GM19043 (cell line): ENCODE results near the gene SH3YL1.

Source experiments
- ATAC-seq: cut with Tn5 transposase; IDR thresholded peaks from one replicate; pipeline ENCODE4 v1.9.1; 2021; ENCODE audit warnings: low read depth; ENCODE audit not compliant: unreplicated experiment

SH3YL1 gene

GRCh38 chr2:263774-264492 is at the start of gene SH3YL1:
TSS of gene SH3YL1 (minus strand) at chr2:264032. CDS start at chr2:263984, 48 bp downstream.
- no peak for ATAC-seq

GRCh38 chr2:310994-311393 is 47.2 kb upstream of the SH3YL1 start:
- ATAC-seq, result no peak

GRCh38 chr2:309954-310510 is 46.2 kb upstream of the SH3YL1 start:
- no peak for ATAC-seq

- ATAC-seq, result no peak
These were observed 45.5 kb upstream of the SH3YL1 start for GRCh38 chr2:309148-309953.

GRCh38 chr2:305366-305765 is 41.5 kb upstream of the SH3YL1 start:
- no peak for ATAC-seq

- no peak for ATAC-seq
These were observed 32.5 kb upstream of the SH3YL1 start for GRCh38 chr2:296354-296753.

- no peak for ATAC-seq
These were observed 31.3 kb upstream of the SH3YL1 start for GRCh38 chr2:295090-295489.

GRCh38 chr2:290090-290722 is 26.4 kb upstream of the SH3YL1 start:
- ATAC-seq, result no peak

- no peak for ATAC-seq
These were observed 25.7 kb upstream of the SH3YL1 start for GRCh38 chr2:289362-290089.

GRCh38 chr2:288758-289361 is 25.0 kb upstream of the SH3YL1 start:
- no peak for ATAC-seq

GRCh38 chr2:287911-288757 is 24.3 kb upstream of the SH3YL1 start, which contains the start of gene ALKAL2:
TSS of gene ALKAL2 (minus strand) at chr2:288091. CDS start at chr2:287835, 256 bp downstream.
- ATAC-seq, result no peak

- ATAC-seq, result no peak
These were observed 23.6 kb upstream of the SH3YL1 start for GRCh38 chr2:287471-287885.

- ATAC-seq, result no peak
These were observed 23.1 kb upstream of the SH3YL1 start for GRCh38 chr2:286774-287392.

- ATAC-seq, result no peak
These were observed 22.2 kb upstream of the SH3YL1 start for GRCh38 chr2:286035-286434.

GRCh38 chr2:285531-285930 is 21.7 kb upstream of the SH3YL1 start:
- ATAC-seq, result no peak

GRCh38 chr2:284896-285492 is 21.2 kb upstream of the SH3YL1 start:
- no peak for ATAC-seq

GRCh38 chr2:283996-284794 is 20.4 kb upstream of the SH3YL1 start:
- no peak for ATAC-seq
